AG10803 (cell line): ENCODE results near the gene KRT4.

ENCODE experiments used
- DNase-seq: peaks from one replicate; pipeline ENCODE4 v3.0.0; 2010; ENCODE audit warnings: low read depth
- H3K4me3 ChIP-seq: 2 replicates; pipeline ENCODE4 v1.5.1; 2011; ENCODE audit warnings: mild to moderate bottlenecking, low read length, control low read depth
- CTCF ChIP-seq: conservative IDR thresholded peaks from 2 replicates; pipeline ENCODE4 v1.5.1; 2011; ENCODE audit warnings: mild to moderate bottlenecking, low read length, control low read depth, inconsistent platforms

KRT4 gene

GRCh38 chr12:52782502-52782901, 31.4 kb downstream of the KRT4 start:
- no peak for DNase-seq
- no peak overlapping the region for H3K4me3 ChIP-seq
- no peak for TF ChIP-seq CTCF

GRCh38 chr12:52781399-52782082, 32.4 kb downstream of the KRT4 start:
- DNase-seq = no peak
- TF ChIP-seq CTCF = no peak

GRCh38 chr12:52779914-52780313, 34.0 kb downstream of the KRT4 start:
- H3K4me3 ChIP-seq = no peak overlapping the region
- no peak for DNase-seq
- no peak for TF ChIP-seq CTCF

More at GRCh38 chr12:52781399-52782082, 32.4 kb downstream of the KRT4 start:
- no peak overlapping the region for H3K4me3 ChIP-seq

GRCh38 chr12:52778833-52779232, 35.1 kb downstream of the KRT4 start:
- H3K4me3 ChIP-seq = no peak overlapping the region
- no peak for DNase-seq
- TF ChIP-seq CTCF = no peak

- no peak for DNase-seq
- H3K4me3 ChIP-seq = no peak overlapping the region
- no peak for TF ChIP-seq CTCF
Observed at GRCh38 chr12:52777566-52777965, 36.4 kb downstream of the KRT4 start.

- no peak for DNase-seq
- no peak within 1 kb of the TSS for H3K4me3 ChIP-seq
- no peak for TF ChIP-seq CTCF
Observed at GRCh38 chr12:52776913-52777395, 37.0 kb downstream of the KRT4 start, which contains the start of gene KRT76. Gene KRT76 (minus strand): TSS chr12:52777345. CDS start chr12:52777291, 54 bp downstream.

GRCh38 chr12:52776435-52776834, 37.5 kb downstream of the KRT4 start:
- TF ChIP-seq CTCF = no peak
- no peak for DNase-seq
- no peak overlapping the region for H3K4me3 ChIP-seq
